Thoracic aorta (tissue), 2 donors: ENCODE data around the gene HLA-DQB1. TPM values are rescaled to one million over a fixed set of nuclear protein-coding genes. Genes with fewer than 3 reads are reported as not detected.
"Not testable (repeated sequence)": the region's sequence is repeated elsewhere in the genome, so short reads cannot be mapped to it uniquely, and the experiment has no call there.

Source experiments
- ATAC-seq: fragments of 150-250 bp; one replicate; pipeline ENCODE4 v1.8.0; 2017; ENCODE audit warnings: low read depth; ENCODE audit not compliant: insufficient number of reproducible peaks, low FRiP score
- DNase-seq: peaks from one replicate; pipeline ENCODE4 v3.0.0-alpha.2; 2020; ENCODE audit warnings: low spot score
- H3K27ac ChIP-seq, 2 donors: fragments of 200-600 bp; sonication (generic); 1 replicate in 1 of 2; 2 replicates in 1 of 2; pipeline ENCODE4 v1.5.1; 2016; ENCODE audit warnings: mild to moderate bottlenecking in 2 of 2, moderate library complexity in 2 of 2
- H3K27me3 ChIP-seq: fragments of 200-600 bp; sonication (generic); replicated peaks from 2 replicates; pipeline ENCODE4 v1.6.0; 2016; ENCODE audit warnings: mild to moderate bottlenecking; ENCODE audit not compliant: insufficient read depth
- H3K36me3 ChIP-seq: fragments of 200-600 bp; sonication (generic); one replicate; pipeline ENCODE4 v1.5.1; 2016
- H3K4me1 ChIP-seq, 2 donors: fragments of 200-600 bp; sonication (generic); 1 replicate in 1 of 2; 2 replicates in 1 of 2; pipeline versions ENCODE4 v1.5.1 to v1.6.0; 2016; ENCODE audit warnings: low read depth in 2 of 2, mild to moderate bottlenecking in 1 of 2; ENCODE audit not compliant: control insufficient read depth in 1 of 2
- H3K4me3 ChIP-seq: fragments of 200-600 bp; sonication (generic); 2 replicates; pipeline ENCODE4 v1.5.1; 2016; ENCODE audit warnings: mild to moderate bottlenecking
- H3K9me3 ChIP-seq: fragments of 200-600 bp; sonication (generic); 2 replicates; pipeline ENCODE4 v1.5.1; 2016
- CTCF ChIP-seq: fragments of 200-600 bp; sonication (generic); IDR thresholded peaks from one replicate; pipeline ENCODE4 v1.5.1; 2019; ENCODE audit warnings: antibody characterized with exemption
- total RNA-seq, 2 donors: library from RNA; depleted of rRNA; stranded (reverse); fragments of >200 nt; gene quantifications; one replicate each; pipeline versions ENCODE4 v1.1.0 to v1.2.3, GENCODE V29; 2016

Gene HLA-DQB1
- 10 to 100 TPM in 1 of 2 donors, 1 to 10 TPM in 1; 2.0 to 11.1 TPM for total RNA-seq

DNA sequence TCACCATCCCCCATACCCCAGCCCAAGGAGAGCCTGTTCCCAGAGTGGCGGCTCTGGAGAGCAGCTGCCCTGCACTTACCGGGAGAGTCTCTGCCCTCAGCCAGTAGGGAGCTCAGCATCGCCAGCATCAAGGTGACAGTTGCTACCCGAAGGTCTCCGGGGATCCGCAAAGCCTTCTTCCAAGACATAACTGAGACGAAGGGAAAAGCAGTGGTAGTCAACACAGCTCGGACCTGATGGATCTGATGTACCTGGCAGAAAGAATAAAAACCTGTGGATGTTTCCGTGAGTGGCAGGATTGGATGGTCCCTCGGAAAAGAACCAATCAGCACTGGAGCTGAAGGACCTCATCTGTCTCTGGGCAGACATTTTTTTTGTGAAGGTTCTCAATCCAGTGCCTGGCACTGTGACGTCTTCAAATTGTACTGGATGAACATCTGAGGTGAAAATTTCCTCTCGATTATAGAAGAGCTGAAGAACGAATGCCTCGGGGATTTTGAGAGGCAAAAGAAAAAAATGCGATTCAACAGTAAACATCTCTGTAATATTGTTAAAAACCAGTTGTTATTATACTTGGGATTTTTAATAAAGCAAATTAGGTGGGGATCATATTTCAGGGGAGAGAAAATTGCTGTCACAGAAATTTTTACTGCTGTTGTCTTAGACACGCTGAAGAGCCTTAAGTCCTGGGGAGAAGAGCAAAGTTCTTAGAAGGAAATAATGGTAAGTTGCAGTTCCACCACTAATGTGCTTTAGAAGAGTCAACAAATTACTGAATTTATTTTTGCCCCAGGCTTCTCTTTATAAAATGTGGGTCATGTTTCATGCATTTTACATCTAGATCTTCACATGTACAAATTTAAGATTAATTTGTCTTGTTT is at the start of gene HLA-DQB1:
TSS of gene HLA-DQB1 (minus strand) at position 238 of the 881 bp plus-strand sequence. CDS start at position 188, 50 bp downstream.
- Histone ChIP-seq H3K27ac (no peak within 1 kb of the TSS), H3K36me3 (no peaks in the 10 kb centered on the region), H3K4me1 (no peaks in the 10 kb centered on the region), H3K27me3 (no peaks in the 10 kb centered on the region), H3K9me3 (peaks cover 2% of the 10 kb centered on the region), H3K4me3 (no peak within 1 kb of the TSS)
- DNase-seq (no peak), ATAC-seq (no peak)
- TF ChIP-seq CTCF, result no peak

- TF ChIP-seq CTCF, result no peak
- no peak for ATAC-seq
- no peaks in the 10 kb centered on the region for H3K9me3 ChIP-seq
- H3K27ac ChIP-seq, result no peak overlapping the region
- no peak overlapping the region for H3K4me3 ChIP-seq
- no peak for DNase-seq
- H3K4me1 ChIP-seq, result no peaks in the 10 kb centered on the region
- H3K27me3 ChIP-seq, result no peaks in the 10 kb centered on the region
- H3K36me3 ChIP-seq, result no peaks in the 10 kb centered on the region
Measured at GRCh38 chr6:32713241-32713640, 46.8 kb upstream of the HLA-DQB1 start.

DNA sequence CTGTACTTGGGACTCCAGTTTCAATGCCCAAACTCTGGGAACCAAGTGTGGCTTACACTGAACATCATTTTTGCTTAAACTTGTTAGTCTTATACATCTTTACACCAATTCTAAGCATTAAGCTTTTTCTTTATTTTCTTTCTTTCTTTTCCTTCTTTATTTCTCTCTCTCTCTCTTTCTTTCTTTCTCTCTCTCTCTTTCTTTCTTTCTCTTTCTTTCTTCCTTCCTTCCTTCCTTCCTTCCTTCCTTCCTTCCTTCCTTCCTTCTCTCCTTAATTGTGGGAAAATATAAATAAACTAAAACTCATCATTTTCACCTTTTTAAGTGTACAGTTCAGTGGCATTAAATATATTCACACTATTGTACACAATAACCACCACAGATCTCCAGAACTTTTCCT is 43.2 kb upstream of the HLA-DQB1 start:
- H3K4me3 ChIP-seq, result no peak overlapping the region
- no peaks in the 10 kb centered on the region for H3K27me3 ChIP-seq
- DNase-seq, result no peak
- ATAC-seq, result no peak
- no peaks in the 10 kb centered on the region for H3K4me1 ChIP-seq
- H3K27ac ChIP-seq, result no peak overlapping the region
- no peaks in the 10 kb centered on the region for H3K36me3 ChIP-seq
- TF ChIP-seq CTCF, result no peak
- H3K9me3 ChIP-seq, result no peaks in the 10 kb centered on the region

GRCh38 chr6:32705164-32705563 is 38.7 kb upstream of the HLA-DQB1 start:
- not testable (repeated sequence) for H3K27me3 ChIP-seq, H3K9me3 ChIP-seq, H3K27ac ChIP-seq, DNase-seq, H3K36me3 ChIP-seq, H3K4me1 ChIP-seq, H3K4me3 ChIP-seq, ATAC-seq

- no peak for DNase-seq
- Histone ChIP-seq H3K27me3 (no peaks in the 10 kb centered on the region), H3K36me3 (no peaks in the 10 kb centered on the region), H3K9me3 (no peaks in the 10 kb centered on the region), H3K27ac (no peak overlapping the region), H3K4me3 (no peak overlapping the region), H3K4me1 (no peaks in the 10 kb centered on the region)
- ATAC-seq, result no peak
- TF ChIP-seq CTCF, result no peak
Measured at GRCh38 chr6:32703347-32703746, 36.9 kb upstream of the HLA-DQB1 start.
